ENCODE results near the gene AFAP1.

AFAP1 gene

GRCh38 chr4:7781366-7781765 lies 158.3 kb downstream of the AFAP1 start:
- H3K4me3 ChIP-seq (ENCODE audit: low read depth, low read length), result no peak overlapping the region
- DNase-seq (ENCODE audit: low read depth, low spot score), result no peak
- in situ Hi-C loops (cut with HindIII; ENCODE audit: low sequenced_read_pairs), result no loop called here
- no peak for TF ChIP-seq CTCF (IDR thresholded peaks at IDR 0.05; ENCODE audit: low read depth, low read length)

GRCh38 chr4:7780751-7781348 lies 158.8 kb downstream of the AFAP1 start:
- H3K4me3 ChIP-seq (ENCODE audit: low read depth, low read length), result no peak overlapping the region
- no peak for DNase-seq (ENCODE audit: low read depth, low spot score)
- in situ Hi-C loops (cut with HindIII; ENCODE audit: low sequenced_read_pairs), result no loop called here
- no peak for TF ChIP-seq CTCF (IDR thresholded peaks at IDR 0.05; ENCODE audit: low read depth, low read length)

- no peak for TF ChIP-seq CTCF (IDR thresholded peaks at IDR 0.05; ENCODE audit: low read depth, low read length)
- in situ Hi-C loops (cut with HindIII; ENCODE audit: low sequenced_read_pairs), result no loop called here
- no peak overlapping the region for H3K4me3 ChIP-seq (ENCODE audit: low read depth, low read length)
- no peak for DNase-seq (ENCODE audit: low read depth, low spot score)
Observed at GRCh38 chr4:7779432-7779768, 160.3 kb downstream of the AFAP1 start.

GRCh38 chr4:7778510-7779431 lies 160.9 kb downstream of the AFAP1 start:
- peak; percentile 60 for DNase-seq (ENCODE audit: low read depth, low spot score)
- H3K4me3 ChIP-seq (ENCODE audit: low read depth, low read length), result no peak overlapping the region
- in situ Hi-C loops (cut with HindIII; ENCODE audit: low sequenced_read_pairs), result no loop called here
- no peak for TF ChIP-seq CTCF (IDR thresholded peaks at IDR 0.05; ENCODE audit: low read depth, low read length)

GRCh38 chr4:7777871-7778509 lies 161.7 kb downstream of the AFAP1 start:
- in situ Hi-C loops (cut with HindIII; ENCODE audit: low sequenced_read_pairs), result no loop called here
- peak; percentile 28 for DNase-seq (ENCODE audit: low read depth, low spot score)
- H3K4me3 ChIP-seq (ENCODE audit: low read depth, low read length), result no peak overlapping the region
- no peak for TF ChIP-seq CTCF (IDR thresholded peaks at IDR 0.05; ENCODE audit: low read depth, low read length)

DNA sequence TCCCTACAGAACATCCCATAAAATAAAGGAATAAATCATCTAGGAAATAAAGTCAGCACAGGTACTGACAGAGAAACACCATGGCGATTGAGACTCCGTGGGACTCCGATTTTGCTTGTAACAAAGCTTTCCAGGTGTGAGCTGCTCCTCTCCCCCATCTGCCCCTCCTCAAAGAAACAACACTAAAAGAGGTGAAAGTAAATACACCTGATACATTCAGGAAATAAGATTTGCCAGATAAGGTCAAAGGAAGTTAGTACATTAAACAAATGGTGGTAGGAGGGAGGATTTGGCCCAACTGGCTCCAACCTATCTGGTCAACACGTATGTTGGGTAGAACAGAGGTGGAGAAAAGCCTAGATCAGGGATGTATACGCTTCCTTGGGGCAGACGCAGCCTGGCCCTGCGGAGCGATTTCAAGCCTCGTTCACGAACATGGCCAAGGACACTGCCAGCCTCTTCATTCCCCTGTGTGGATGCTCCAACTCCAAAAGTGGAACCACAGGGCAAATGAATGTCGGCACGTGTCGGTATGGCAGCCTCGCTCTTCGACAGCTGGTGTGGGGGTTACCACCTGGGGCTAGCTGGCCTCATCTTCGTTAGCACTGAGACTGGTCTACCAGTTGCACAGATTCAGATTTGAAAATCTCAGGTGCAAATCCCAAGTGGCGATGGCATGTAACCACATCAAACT lies 162.5 kb downstream of the AFAP1 start:
- in situ Hi-C loops (cut with HindIII; ENCODE audit: low sequenced_read_pairs), result no loop called here
- DNase-seq (ENCODE audit: low read depth, low spot score), result no peak
- H3K4me3 ChIP-seq (ENCODE audit: low read depth, low read length), result no peak overlapping the region

More for the DNA sequence above, 162.5 kb downstream of the AFAP1 start:
- no peak for TF ChIP-seq CTCF (IDR thresholded peaks at IDR 0.05; ENCODE audit: low read depth, low read length)

All from astrocyte of the spinal cord (primary cell).